Right lobe of liver (tissue), 6 donors: ENCODE data around the gene TAS2R50. TPM values are rescaled to one million over a fixed set of nuclear protein-coding genes. Genes with fewer than 3 reads are reported as not detected.
A peak's percentile ranks its signal among the peaks of the same experiment; 100 is the strongest.

ENCODE experiments used
- ATAC-seq, 4 donors: fragments of 200-7000 bp; cut with Tn5 transposase; one replicate each; pipeline ENCODE4 v1.9.1; 2020; ENCODE audit warnings: mild to moderate bottlenecking in 4 of 4, moderate library complexity in 4 of 4
- DNase-seq, 3 donors: peaks; one replicate each; pipeline ENCODE4 v3.0.0-alpha.2; 2020
- H3K27ac ChIP-seq, 3 donors: fragments of 200-600 bp; one replicate each; pipeline ENCODE4 v1.8.0; 2022
- H3K27me3 ChIP-seq, 2 donors: fragments of 200-600 bp; one replicate each; pipeline ENCODE4 v1.8.0; 2022
- H3K36me3 ChIP-seq, 4 donors: fragments of 200-600 bp; sonication (generic) in 1 of 4; one replicate each; pipeline versions ENCODE4 v1.5.1 to v1.8.0; 2017 to 2022; ENCODE audit warnings: control low read depth in 1 of 4
- H3K4me1 ChIP-seq, 4 donors: fragments of 200-600 bp; sonication (generic) in 1 of 4; one replicate each; pipeline versions ENCODE4 v1.5.1 to v1.8.0; 2017 to 2022; ENCODE audit warnings: control low read depth in 1 of 4
- H3K4me3 ChIP-seq, 3 donors: fragments of 200-600 bp; one replicate each; pipeline ENCODE4 v1.8.0; 2022
- H3K9me3 ChIP-seq, 4 donors: fragments of 200-600 bp; sonication (generic) in 1 of 4; one replicate each; pipeline versions ENCODE4 v1.5.1 to v1.8.0; 2017 to 2022; ENCODE audit warnings: control low read depth in 1 of 4
- CTCF ChIP-seq, 4 donors: fragments of 200-600 bp in 3 of 4; fragments of 450-650 bp in 1 of 4; IDR thresholded peaks; one replicate each; pipeline versions ENCODE4 v1.5.1 to v1.8.0; 2016 to 2022; ENCODE audit warnings: antibody characterized with exemption in 4 of 4, mild to moderate bottlenecking in 2 of 4
- POLR2A ChIP-seq: fragments of 450-650 bp; IDR thresholded peaks from one replicate; pipeline ENCODE4 v1.6.1; 2017; ENCODE audit warnings: antibody characterized with exemption, mild to moderate bottlenecking
- WGBS: methylation state at CpG from one replicate; pipeline ENCODE4 v1.1.6; 2018; ENCODE audit warnings: low coverage, low lambda C conversion rate; ENCODE audit not compliant: insufficient coverage; ENCODE audit errors: missing lambda C conversion rate; 5-methylcytosine and 5-hydroxymethylcytosine counted together
- intact Hi-C, 2 donors: fragments of 100-400 bp; cut with DNase I; formaldehyde crosslinking; loops; one replicate each; pipeline versions ENCODE4 v1.11.2 to v1.14.1; 2022
- total RNA-seq, 6 experiments: library from RNA; depleted of rRNA in 2 of 6; stranded (reverse); fragments of >200 nt in 2 of 6; fragmentation: NEBNext Ultra II Directional in 3 of 6; extraction: Animal tissue kit (Norgen Biotek cat#: 25700) in 3 of 6; gene quantifications; one replicate each; pipeline versions ENCODE4 v1.1.0 to v1.2.4, GENCODE V29; 2016 to 2023
- donor health status: DM: no; HTN: yes; CAD: no.
- donor health status: DM: no; HTN: no; CAD: no.
- donor health status: DM: no; HTN: no; CAD: no.
- donor health status: DM: no; HTN: yes; CAD: no.
- donor health status: DM: no; HTN: yes; CAD: no.

The TAS2R50 gene
- total RNA-seq, 6 experiments from 2014 or later, result 0.60 to 1.7 (median 0.78) TPM

GRCh38 chr12:10968765-10969456 is 17.8 kb downstream of the TAS2R50 start:
- Histone ChIP-seq H3K9me3 (no peaks in the 10 kb centered on the region), H3K4me3 (no peak overlapping the region), H3K27ac (no peak overlapping the region), H3K27me3 (no peaks in the 10 kb centered on the region), H3K36me3 (no peaks in the 10 kb centered on the region), H3K4me1 (peaks cover 0 to 10% (median 2%) of the 10 kb centered on the region in 4 donors)
- WGBS, result 60% methylated on average over 13 of the region's 15 CpGs
- intact Hi-C loops, result no loop called here
- DNase-seq (peak; percentile 29 to 76 (median 64)), ATAC-seq (peak; percentile 93 to 99 (median 96))
- TF ChIP-seq CTCF (IDR thresholded peaks at IDR 0.05) (no peak), POLR2A (no peak)

GRCh38 chr12:10967409-10967808 is 19.3 kb downstream of the TAS2R50 start:
- DNase-seq, result no peak
- no peaks in the 10 kb centered on the region for H3K9me3 ChIP-seq
- H3K27me3 ChIP-seq, result no peaks in the 10 kb centered on the region
- no peaks in the 10 kb centered on the region for H3K36me3 ChIP-seq
- WGBS, result 66% methylated on average over 2 of the region's 2 CpGs
- H3K4me3 ChIP-seq, result no peak overlapping the region
- no peak for ATAC-seq
- TF ChIP-seq CTCF (IDR thresholded peaks at IDR 0.05) (no peak), POLR2A (no peak)
- intact Hi-C loops, result no loop called here
- H3K27ac ChIP-seq, result no peak overlapping the region
- peaks cover 0 to 10% (median 2%) of the 10 kb centered on the region in 4 donors for H3K4me1 ChIP-seq

- no peaks in the 10 kb centered on the region for H3K27me3 ChIP-seq
- H3K36me3 ChIP-seq, result no peaks in the 10 kb centered on the region
- intact Hi-C loops, result no loop called here
- DNase-seq (no peak), ATAC-seq (no peak)
- H3K27ac ChIP-seq, result no peak overlapping the region
- H3K4me1 ChIP-seq, result peaks cover 0 to 10% (median 2%) of the 10 kb centered on the region in 4 donors
- no peaks in the 10 kb centered on the region for H3K9me3 ChIP-seq
- no peak overlapping the region for H3K4me3 ChIP-seq
- TF ChIP-seq POLR2A (no peak), CTCF (IDR thresholded peaks at IDR 0.05) (no peak)
These were observed 20.4 kb downstream of the TAS2R50 start for GRCh38 chr12:10966314-10966713.

- ATAC-seq, result no peak
- no peaks in the 10 kb centered on the region for H3K36me3 ChIP-seq
- intact Hi-C loops, result no loop called here
- no peak for DNase-seq
- H3K4me3 ChIP-seq, result no peak overlapping the region
- no peak overlapping the region for H3K27ac ChIP-seq
- WGBS, result 81% methylated on average over 1 of the region's 1 CpG
- no peaks in the 10 kb centered on the region for H3K27me3 ChIP-seq
- H3K9me3 ChIP-seq, result no peaks in the 10 kb centered on the region
- TF ChIP-seq POLR2A (no peak), CTCF (IDR thresholded peaks at IDR 0.05) (no peak)
- H3K4me1 ChIP-seq, result peaks cover 0 to 10% (median 2%) of the 10 kb centered on the region in 4 donors
These were observed 21.2 kb downstream of the TAS2R50 start for GRCh38 chr12:10965476-10965875.

GRCh38 chr12:10960211-10960610 is 26.5 kb downstream of the TAS2R50 start:
- no peak for ATAC-seq
- Histone ChIP-seq H3K4me1 (no peaks in the 10 kb centered on the region), H3K36me3 (no peaks in the 10 kb centered on the region), H3K27me3 (no peaks in the 10 kb centered on the region), H3K4me3 (no peak overlapping the region), H3K9me3 (no peaks in the 10 kb centered on the region), H3K27ac (no peak overlapping the region)
- DNase-seq, result no peak
- WGBS, result 68% methylated on average over 4 of the region's 4 CpGs
- intact Hi-C loops, result no loop called here
- TF ChIP-seq POLR2A (no peak), CTCF (IDR thresholded peaks at IDR 0.05) (no peak)
